Hepatic stellate cell (primary cell): Measurements from ENCODE around the gene SERPINC1.
"Not testable (repeated sequence)": the region's sequence is repeated elsewhere in the genome, so short reads cannot be mapped to it uniquely, and the experiment has no call there.

Experiments used
- DNase-seq: peaks from one replicate; pipeline ENCODE4 v3.0.0; 2011; ENCODE audit warnings: low spot score

Gene SERPINC1

DNA sequence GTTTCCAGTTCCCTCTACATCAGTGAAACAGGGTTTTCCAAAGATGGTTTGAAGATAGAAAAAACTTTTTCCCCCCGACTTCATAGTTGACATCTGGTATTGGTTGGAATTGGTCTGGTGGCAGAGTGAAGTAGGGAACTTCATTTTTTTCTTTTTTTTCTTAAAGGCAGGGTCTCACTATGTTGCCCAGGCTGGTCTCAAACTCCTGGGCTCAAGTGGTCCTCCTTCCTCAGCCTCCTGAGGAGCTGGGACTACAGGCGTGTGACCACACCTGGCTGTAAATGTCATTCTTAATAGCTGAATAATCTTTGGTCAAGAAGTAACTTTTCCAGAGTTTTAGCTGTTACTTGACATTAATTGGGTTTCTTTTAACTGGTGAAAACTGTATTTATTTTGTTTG is 27.2 kb downstream of the SERPINC1 start:
- DNase-seq = no peak

DNA sequence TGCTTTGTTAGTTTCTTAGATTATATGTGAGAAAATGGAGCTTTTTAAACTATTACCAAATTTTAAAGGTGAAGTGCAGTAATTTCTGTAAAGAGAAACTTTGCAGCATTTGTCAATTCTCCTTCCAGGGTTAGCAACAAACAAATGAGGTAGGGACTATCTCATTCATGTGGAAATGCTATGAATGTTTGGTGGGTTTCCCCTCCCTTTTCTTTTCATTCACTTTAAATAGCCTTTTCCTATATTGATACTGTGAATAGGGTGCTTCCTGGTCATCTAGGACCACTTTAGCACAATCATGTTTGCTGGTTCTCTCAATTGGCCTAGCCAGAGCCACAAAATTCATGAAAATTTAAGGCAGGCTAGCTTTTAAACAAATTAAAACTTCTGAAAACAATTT is 28.4 kb downstream of the SERPINC1 start:
- no peak for DNase-seq

- no peak for DNase-seq
Observed at GRCh38 chr1:173887627-173888026, 29.5 kb downstream of the SERPINC1 start.

DNA sequence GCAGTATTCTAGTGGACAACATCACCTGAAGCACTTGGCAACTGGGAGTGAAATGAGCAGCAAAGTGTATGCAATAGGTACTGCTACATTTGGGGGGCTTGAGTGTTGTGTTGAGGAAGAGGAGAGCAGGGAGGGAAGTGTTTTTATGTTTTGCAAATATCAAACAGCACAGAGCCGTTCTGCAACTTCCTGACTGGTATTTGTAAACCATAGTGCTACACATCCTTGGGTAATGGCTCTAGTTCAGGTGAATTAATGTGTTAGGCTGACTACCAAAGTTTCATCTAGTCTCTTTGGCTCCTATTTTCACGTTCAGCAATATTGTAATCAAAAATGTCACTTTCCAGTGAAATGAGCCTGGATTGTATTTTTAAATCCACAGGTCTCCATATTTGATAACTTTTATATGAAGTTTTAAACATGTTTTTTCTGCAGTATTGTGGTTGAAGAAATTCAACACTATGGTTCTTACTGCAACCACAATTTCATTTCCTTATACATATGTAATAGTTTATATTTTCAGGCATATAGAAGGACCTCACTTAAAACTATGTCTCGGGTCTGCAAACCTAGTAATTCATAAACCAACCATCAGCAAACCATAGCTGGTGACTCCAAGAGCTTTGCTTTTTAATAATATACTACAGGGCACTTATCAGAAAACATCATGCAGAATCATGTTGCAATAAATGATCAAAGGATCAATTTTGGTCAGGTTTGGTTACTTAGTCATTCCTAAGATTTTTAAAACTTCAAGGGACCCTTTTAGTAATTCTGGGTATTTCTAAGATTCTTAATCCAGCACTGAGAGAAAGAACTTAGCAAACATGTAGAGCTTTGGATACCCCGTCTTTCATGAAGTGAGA is 30.1 kb downstream of the SERPINC1 start:
- no peak for DNase-seq

DNA sequence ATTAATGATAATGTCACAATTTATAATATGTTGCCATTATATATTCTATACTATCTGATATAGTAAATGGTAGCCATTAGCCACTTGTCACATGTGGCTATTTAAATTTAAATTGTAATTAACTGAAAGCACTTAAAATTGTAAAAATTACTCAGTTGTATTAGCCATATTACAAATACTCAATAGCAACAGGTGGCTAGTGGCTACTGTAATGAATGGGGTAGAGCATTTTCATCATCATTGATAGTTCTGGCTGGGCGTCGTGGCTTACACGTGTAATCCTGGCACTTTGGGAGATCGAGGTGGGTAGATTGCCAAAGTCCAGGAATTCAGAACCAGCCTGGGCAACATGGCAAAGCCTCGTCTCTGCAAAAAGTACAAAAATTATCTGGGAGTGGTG is 32.4 kb downstream of the SERPINC1 start:
- DNase-seq = no peak

DNA sequence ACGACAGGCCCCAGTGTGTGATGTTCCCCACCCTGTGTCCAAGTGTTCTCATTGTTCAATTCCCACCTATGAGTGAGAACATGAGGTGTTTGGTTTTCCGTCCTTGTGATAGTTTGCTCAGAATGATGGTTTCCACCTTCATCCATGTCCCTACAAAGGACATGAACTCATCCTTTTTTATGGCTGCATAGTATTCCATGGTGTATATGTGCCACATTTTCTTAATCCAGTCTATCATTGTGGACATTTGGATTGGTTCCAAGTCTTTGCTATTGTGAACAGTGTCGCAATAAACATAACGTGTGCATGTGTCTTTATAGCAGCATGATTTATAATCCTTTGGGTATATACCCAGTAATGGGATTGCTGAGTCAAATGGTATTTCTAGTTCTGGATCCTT is 36.0 kb downstream of the SERPINC1 start:
- DNase-seq = not testable (repeated sequence)

- no peak for DNase-seq
Observed at GRCh38 chr1:173878251-173878650, 38.9 kb downstream of the SERPINC1 start.

DNA sequence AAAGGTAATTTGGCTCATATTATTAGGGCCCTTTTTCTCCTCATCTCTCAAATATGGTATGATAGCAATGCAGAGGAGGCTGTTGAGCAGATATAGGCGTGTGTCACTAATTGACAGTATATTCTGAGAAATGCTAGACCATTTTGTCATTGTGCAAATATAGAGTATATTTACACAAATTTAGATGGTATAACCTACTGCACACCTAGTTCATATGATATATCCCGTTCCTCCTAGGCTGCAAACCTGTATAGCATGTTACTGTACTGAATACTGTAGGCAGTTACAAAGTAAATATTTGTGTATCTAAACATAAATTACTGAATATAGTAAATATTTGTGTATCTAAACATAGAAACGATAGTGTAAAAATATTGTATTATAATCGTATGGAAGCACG is 40.4 kb downstream of the SERPINC1 start:
- DNase-seq = no peak

DNA sequence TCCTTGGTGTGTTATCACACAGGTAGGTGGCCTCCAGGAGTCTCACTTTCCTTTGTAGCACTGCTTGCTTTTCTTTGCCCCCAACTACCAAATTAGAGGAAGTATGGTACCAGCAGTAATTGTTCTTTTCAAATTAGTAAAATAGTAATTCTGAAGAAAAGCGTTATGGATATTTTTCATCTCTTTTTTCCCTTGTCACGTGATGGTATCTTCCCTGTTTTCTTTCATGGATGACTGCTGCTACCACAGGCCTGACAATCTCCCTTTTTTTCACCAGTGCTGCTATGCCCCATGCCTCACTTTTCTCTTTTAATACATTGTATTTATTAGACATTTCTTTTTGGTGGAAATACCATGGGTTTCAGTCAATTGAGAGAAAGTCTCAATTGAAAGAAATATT is 45.6 kb downstream of the SERPINC1 start:
- DNase-seq = no peak

GRCh38 chr1:173871091-173871490 is 46.0 kb downstream of the SERPINC1 start:
- no peak for DNase-seq

GRCh38 chr1:173870252-173871075 is 46.7 kb downstream of the SERPINC1 start:
- no peak for DNase-seq

- no peak for DNase-seq
Observed at GRCh38 chr1:173869021-173869359, 48.1 kb downstream of the SERPINC1 start.

GRCh38 chr1:173868266-173869020 is 48.7 kb downstream of the SERPINC1 start, which contains the start of gene ZBTB37:
Gene ZBTB37, plus strand, starts transcription at chr1:173868380. Its CDS starts 1,846 bp downstream, at chr1:173870226.
- peak; percentile 24 for DNase-seq

DNA sequence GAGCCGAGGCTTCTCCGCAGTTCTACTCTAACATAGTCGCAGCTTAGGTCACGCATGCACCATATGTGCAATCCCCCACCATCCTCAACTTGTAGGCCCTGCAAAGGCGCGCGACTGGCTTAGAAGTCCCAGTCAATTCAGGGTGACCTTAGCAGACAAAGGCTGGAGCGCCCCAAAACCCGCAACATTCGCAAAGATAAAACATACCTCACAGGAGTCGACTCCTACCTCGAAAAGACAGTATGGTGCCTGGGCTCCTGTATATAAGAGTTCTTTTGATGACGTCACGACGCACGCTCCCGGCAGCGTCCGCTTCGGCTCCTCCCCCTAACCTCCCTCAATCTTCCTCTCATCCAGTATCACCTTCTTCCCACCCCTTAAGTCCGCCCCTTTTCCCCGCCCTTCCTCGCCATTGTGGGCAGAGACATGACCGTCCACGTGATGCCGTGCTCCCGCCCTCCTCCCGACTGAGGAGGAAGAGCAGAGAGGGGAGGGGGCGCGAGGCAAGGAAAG is 49.3 kb downstream of the SERPINC1 start, which contains the start of gene GAS5:
GAS5 (minus strand) TSS at position 237 of the 513 bp plus-strand sequence.
- peak; percentile 92 for DNase-seq

- no peak for DNase-seq
Observed at GRCh38 chr1:173867141-173867752, 49.9 kb downstream of the SERPINC1 start.

DNA sequence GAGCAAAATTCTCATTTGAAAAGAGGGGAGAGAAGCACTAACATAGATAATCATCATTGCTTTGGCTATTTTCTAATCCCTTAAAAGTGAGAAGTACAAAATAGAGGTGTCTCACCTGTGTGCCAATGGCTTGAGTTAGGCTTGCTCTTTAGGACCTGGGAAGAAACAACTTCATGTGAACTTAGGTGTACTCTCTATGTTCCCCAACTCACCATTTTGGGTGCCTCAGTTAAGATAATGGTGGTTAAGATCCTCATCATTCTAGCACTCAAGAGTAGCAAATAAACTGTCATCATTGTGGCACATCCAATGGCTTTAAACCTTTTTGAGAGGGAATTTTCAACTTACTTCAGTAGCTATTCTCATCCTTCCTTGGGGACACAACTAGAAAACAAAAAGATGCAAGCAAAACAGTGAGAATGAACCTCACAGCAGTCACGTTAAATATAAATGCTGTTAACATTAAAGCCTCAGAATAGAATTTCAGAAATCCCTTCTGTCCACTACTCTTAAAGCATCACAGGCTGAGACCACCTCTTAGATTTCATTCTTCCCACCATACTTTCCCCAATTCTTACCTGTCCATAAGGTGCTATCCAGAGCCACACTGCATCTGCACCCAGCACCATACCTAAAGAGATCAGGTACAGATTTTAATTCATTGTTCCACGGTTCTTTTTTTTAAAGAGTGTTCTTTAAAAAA is 50.6 kb downstream of the SERPINC1 start:
- no peak for DNase-seq

- no peak for DNase-seq
Observed at GRCh38 chr1:173865468-173866164, 51.5 kb downstream of the SERPINC1 start.

GRCh38 chr1:173864179-173864867 is 52.8 kb downstream of the SERPINC1 start:
- DNase-seq = no peak

DNA sequence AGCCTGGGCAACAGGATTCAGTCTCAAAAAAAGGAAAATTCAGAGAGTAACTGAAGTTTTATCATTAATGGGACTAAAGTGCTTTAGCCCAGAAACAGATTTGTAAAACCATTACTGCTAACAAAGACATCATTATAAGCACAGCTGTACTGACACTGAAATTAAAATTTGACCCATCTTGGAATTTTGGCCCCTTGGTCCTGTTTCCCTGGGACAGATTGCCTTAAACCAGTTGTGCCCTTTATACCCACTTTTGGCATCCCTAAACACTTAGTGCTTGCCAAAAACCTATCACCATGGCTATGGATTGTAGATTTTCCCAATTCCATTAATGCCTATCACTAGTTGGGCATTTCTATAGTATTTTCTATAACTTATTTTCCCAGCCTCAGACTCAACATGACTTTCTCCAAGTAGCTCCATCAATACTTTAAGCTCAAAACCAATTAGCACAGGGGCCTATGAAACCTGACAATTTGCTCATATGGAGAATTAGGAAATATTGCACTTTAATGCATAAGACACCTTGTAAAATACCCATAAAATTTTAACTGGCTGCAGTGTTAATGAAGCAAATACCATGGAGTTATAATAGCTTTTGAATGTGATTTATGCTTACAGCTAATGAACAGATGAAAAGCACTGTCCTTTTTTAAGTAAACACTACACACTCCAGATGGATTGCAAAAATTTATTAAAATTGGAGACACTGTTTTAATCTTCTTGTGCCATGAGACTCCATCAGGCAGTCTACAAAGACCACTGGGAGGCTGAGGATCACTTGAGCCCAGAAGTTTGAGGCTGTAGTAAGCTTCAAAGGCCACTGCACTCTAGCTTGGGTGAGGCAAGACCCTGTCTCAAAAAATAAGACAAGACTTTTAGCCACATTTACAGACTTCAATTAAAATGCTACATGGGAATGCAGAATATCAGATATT is 53.6 kb downstream of the SERPINC1 start:
- no peak for DNase-seq
